ENCODE measurements around the gene CDH4. TPM values are rescaled to one million over a fixed set of nuclear protein-coding genes. Genes with fewer than 3 reads are reported as not detected.

CDH4 gene
- total and polyA plus RNA-seq, 9 of the 15 experiments (the other 6 are each of a cell fraction or from before 2014, with no cell fraction given), result 0.04 TPM; not detected in 8

GRCh38 chr20:61254881-61255626, 3.0 kb downstream of the CDH4 start:
- in situ Hi-C loops (cut with MboI), result no loop called here
- no peak overlapping the region for H3K4me3 ChIP-seq
- under 1% methylated on average over 11 of the region's 11 CpGs for WGBS (ENCODE audit: insufficient coverage, low coverage, missing lambda C conversion rate)
- peaks cover 5 to 52% of the 10 kb centered on the region in 2 experiments; a peak in 4 of 5 replicates for H3K27me3 ChIP-seq (ENCODE audit: control insufficient read depth in 2 of 2, insufficient read depth in 2 of 2, low read length in 2 of 2)
- POLR2A ChIA-PET, result interaction anchor here (0.5 kb wide), 1 partner anchor 377 kb away, joined by 3 read pairs; no protein-coding TSS in a partner anchor
- no peaks in the 10 kb centered on the region for H3K9me1 ChIP-seq (ENCODE audit: control insufficient read depth, insufficient read depth, low read length)
- H2AFZ ChIP-seq (ENCODE audit: low read depth, low read length), result no peak overlapping the region
- ATAC-seq (no peak), FAIRE-seq (no peak), DNase-seq (ENCODE audit: extremely low read depth in 1 of 4, low spot score in 3 of 4) (no peak)
- intact Hi-C loops (cut with micrococcal nuclease), result no loop called here
- no peak overlapping the region for H3K9ac ChIP-seq (ENCODE audit: insufficient read depth in 1 of 2, low read depth in 2 of 2, low read length in 2 of 2)
- H4K20me1 ChIP-seq (replicated peaks; ENCODE audit: control insufficient read depth, insufficient read depth, low read length), result no peaks in the 10 kb centered on the region
- H3K9me3 ChIP-seq (replicated peaks; ENCODE audit: control insufficient read depth, insufficient read depth, low read depth, low read length), result no peaks in the 10 kb centered on the region
- H3K27ac ChIP-seq (ENCODE audit: extremely low read depth, low read depth, low read length), result no peak overlapping the region
- H3K79me2 ChIP-seq (ENCODE audit: control insufficient read depth, insufficient read depth, low read length), result no peaks in the 10 kb centered on the region
- H3K4me1 ChIP-seq (replicated peaks in 1 of 2; ENCODE audit: control insufficient read depth in 2 of 2, insufficient read depth in 2 of 2, low read length in 2 of 2), result no peaks in the 10 kb centered on the region
- H3K4me2 ChIP-seq (ENCODE audit: insufficient read depth, low read length), result no peak overlapping the region
- CTCF ChIA-PET (ENCODE audit: low intra/inter-chr PET ratio), result no interaction called here
- no TSS peak for BruUV-seq (replicated peaks)
- no peaks in the 10 kb centered on the region for H3K36me3 ChIP-seq (ENCODE audit: control insufficient read depth, insufficient read depth, low read length)
- TF ChIP-seq ETV5 (CRISPR knock-in tag; IDR thresholded peaks at IDR 0.05; ENCODE audit: low read depth) (no peak), CBX1 (IDR thresholded peaks at IDR 0.05; ENCODE audit: low read depth) (no peak), CAMTA2 (CRISPR knock-in tag; conservative IDR thresholded peaks at IDR 0.05) (no peak), ETV6 (IDR thresholded peaks at IDR 0.05; ENCODE audit: borderline replicate concordance in 1 of 2, low read depth in 2 of 2, low read length in 1 of 2) (no peak), ETV6 (CRISPR knock-in tag; IDR thresholded peaks at IDR 0.05; ENCODE audit: borderline replicate concordance) (no peak), ZBTB2 (IDR thresholded peaks at IDR 0.05) (no peak), GMEB1 (CRISPR knock-in tag; IDR thresholded peaks at IDR 0.05) (no peak), ZNF3 (CRISPR knock-in tag; IDR thresholded peaks at IDR 0.05) (no peak), RBBP5 (IDR thresholded peaks at IDR 0.05; ENCODE audit: borderline replicate concordance, insufficient read depth, low read length, poor library complexity, severe bottlenecking) (no peak), ZBTB7A (IDR thresholded peaks at IDR 0.05; ENCODE audit: borderline replicate concordance, control insufficient read depth, low read depth, low read length) (no peak), ZNF398 (CRISPR knock-in tag; IDR thresholded peaks at IDR 0.05) (no peak), FOXA1 (IDR thresholded peaks at IDR 0.05; ENCODE audit: borderline replicate concordance) (no peak), PYGO2 (tag; IDR thresholded peaks at IDR 0.05) (no peak)
